HUES6 (cell line): Measurements from ENCODE around the gene TCF19.

Source experiments
- H3K27ac ChIP-seq: 2 replicates; pipeline ENCODE4 v1.7.0; 2013; ENCODE audit warnings: low read depth, mild to moderate bottlenecking, low read length, inconsistent platforms
- H3K27me3 ChIP-seq: 2 replicates; pipeline ENCODE4 v1.6.1; 2013; ENCODE audit warnings: low read length; ENCODE audit not compliant: control insufficient read depth, insufficient read depth
- H3K36me3 ChIP-seq: 2 replicates; pipeline ENCODE4 v1.6.1; 2013; ENCODE audit warnings: low read length; ENCODE audit not compliant: control insufficient read depth, insufficient read depth
- H3K4me1 ChIP-seq: 2 replicates; pipeline ENCODE4 v1.6.1; 2013; ENCODE audit warnings: low read length; ENCODE audit not compliant: control insufficient read depth, insufficient read depth
- H3K4me3 ChIP-seq: 2 replicates; pipeline ENCODE4 v1.5.1; 2013; ENCODE audit warnings: low read depth, low read length
- H3K9ac ChIP-seq: one replicate; pipeline ENCODE4 v1.6.1; 2013; ENCODE audit warnings: mild to moderate bottlenecking, low read length
- H3K9me3 ChIP-seq: 2 replicates; pipeline ENCODE4 v1.6.1; 2013; ENCODE audit warnings: low read depth, low read length; ENCODE audit not compliant: control insufficient read depth, insufficient read depth

Gene TCF19

GRCh38 chr6:31118178-31118577, 40.2 kb upstream of the TCF19 start:
- Histone ChIP-seq H3K4me1 (peaks cover 27% of the 10 kb centered on the region), H3K27ac (no peak overlapping the region), H3K9ac (no peak overlapping the region), H3K4me3 (no peak overlapping the region), H3K36me3 (no peaks in the 10 kb centered on the region), H3K27me3 (no peaks in the 10 kb centered on the region), H3K9me3 (no peaks in the 10 kb centered on the region)

GRCh38 chr6:31120151-31120915, 38.1 kb upstream of the TCF19 start, which contains the start of gene CDSN:
Gene CDSN (minus strand): TSS chr6:31120446. CDS start chr6:31120419, 27 bp downstream.
- H3K4me1 ChIP-seq = peaks cover 11% of the 10 kb centered on the region; the same call in 1 of the 2 replicates
- no peaks in the 10 kb centered on the region for H3K27me3 ChIP-seq

GRCh38 chr6:31121131-31121790, 37.1 kb upstream of the TCF19 start:
- Histone ChIP-seq H3K9ac (no peak overlapping the region), H3K4me1 (peaks cover 15% of the 10 kb centered on the region; the same call in 1 of the 2 replicates), H3K27me3 (no peaks in the 10 kb centered on the region), H3K9me3 (no peaks in the 10 kb centered on the region), H3K27ac (no peak overlapping the region), H3K36me3 (no peaks in the 10 kb centered on the region), H3K4me3 (no peak overlapping the region)

More at GRCh38 chr6:31120151-31120915, 38.1 kb upstream of the TCF19 start, which contains the start of gene CDSN:
- Histone ChIP-seq H3K36me3 (no peaks in the 10 kb centered on the region), H3K9ac (no peak within 1 kb of the TSS), H3K27ac (no peak within 1 kb of the TSS), H3K9me3 (no peaks in the 10 kb centered on the region), H3K4me3 (no peak within 1 kb of the TSS)

- Histone ChIP-seq H3K36me3 (no peaks in the 10 kb centered on the region), H3K4me3 (no peak overlapping the region), H3K27me3 (no peaks in the 10 kb centered on the region), H3K9me3 (no peaks in the 10 kb centered on the region), H3K27ac (no peak overlapping the region), H3K9ac (no peak overlapping the region), H3K4me1 (peaks cover 19% of the 10 kb centered on the region; the same call in 1 of the 2 replicates)
These were observed 35.3 kb upstream of the TCF19 start for GRCh38 chr6:31122791-31123706.

- Histone ChIP-seq H3K27ac (no peak overlapping the region), H3K9me3 (no peaks in the 10 kb centered on the region), H3K4me3 (no peak overlapping the region), H3K4me1 (peaks cover 19% of the 10 kb centered on the region; the same call in 1 of the 2 replicates), H3K9ac (no peak overlapping the region), H3K36me3 (no peaks in the 10 kb centered on the region), H3K27me3 (no peaks in the 10 kb centered on the region)
These were observed 33.2 kb upstream of the TCF19 start for GRCh38 chr6:31125162-31125561.

GRCh38 chr6:31125586-31126363, 32.6 kb upstream of the TCF19 start:
- H3K9ac ChIP-seq = no peak overlapping the region
- H3K4me1 ChIP-seq = peaks cover 19% of the 10 kb centered on the region; the same call in 1 of the 2 replicates
- no peaks in the 10 kb centered on the region for H3K27me3 ChIP-seq
- H3K27ac ChIP-seq = no peak overlapping the region
- no peaks in the 10 kb centered on the region for H3K9me3 ChIP-seq
- H3K36me3 ChIP-seq = no peaks in the 10 kb centered on the region
- H3K4me3 ChIP-seq = no peak overlapping the region

GRCh38 chr6:31126396-31127175, 31.8 kb upstream of the TCF19 start:
- Histone ChIP-seq H3K9ac (no peak overlapping the region), H3K9me3 (no peaks in the 10 kb centered on the region), H3K4me3 (no peak overlapping the region), H3K36me3 (no peaks in the 10 kb centered on the region), H3K27ac (no peak overlapping the region), H3K4me1 (peaks cover 20% of the 10 kb centered on the region; the same call in 1 of the 2 replicates), H3K27me3 (no peaks in the 10 kb centered on the region)

GRCh38 chr6:31128093-31128676, 30.2 kb upstream of the TCF19 start:
- no peak overlapping the region for H3K4me3 ChIP-seq
- no peak overlapping the region for H3K9ac ChIP-seq
- H3K27me3 ChIP-seq = no peaks in the 10 kb centered on the region

GRCh38 chr6:31129130-31129529, 29.3 kb upstream of the TCF19 start:
- no peak overlapping the region for H3K9ac ChIP-seq
- no peaks in the 10 kb centered on the region for H3K27me3 ChIP-seq
- no peak overlapping the region for H3K4me3 ChIP-seq

More at GRCh38 chr6:31128093-31128676, 30.2 kb upstream of the TCF19 start:
- H3K9me3 ChIP-seq = no peaks in the 10 kb centered on the region
- no peaks in the 10 kb centered on the region for H3K36me3 ChIP-seq
- H3K4me1 ChIP-seq = peaks cover 27% of the 10 kb centered on the region; the same call in 1 of the 2 replicates
- H3K27ac ChIP-seq = no peak overlapping the region

More at GRCh38 chr6:31129130-31129529, 29.3 kb upstream of the TCF19 start:
- Histone ChIP-seq H3K27ac (no peak overlapping the region), H3K36me3 (no peaks in the 10 kb centered on the region), H3K9me3 (no peaks in the 10 kb centered on the region), H3K4me1 (peaks cover 27% of the 10 kb centered on the region; the same call in 1 of the 2 replicates)
